MG63 (cell line): ENCODE results near the gene RFX2. TPM values are rescaled to one million over a fixed set of nuclear protein-coding genes. Genes with fewer than 3 reads are reported as not detected.
"Not testable (repeated sequence)": the region's sequence is repeated elsewhere in the genome, so short reads cannot be mapped to it uniquely, and the experiment has no call there.

Experiments
- DNase-seq: peaks from one replicate; pipeline ENCODE4 v3.0.0-alpha.2; 2020
- H3K27me3 ChIP-seq: fragments of 250-450 bp; sonication (Bioruptor Pico); 2 replicates; pipeline ENCODE4 v1.5.1; 2020; ENCODE audit warnings: mild to moderate bottlenecking, moderate library complexity
- H3K36me3 ChIP-seq: fragments of 250-450 bp; sonication (Bioruptor Pico); 2 replicates; pipeline ENCODE4 v1.5.1; 2020; ENCODE audit warnings: mild to moderate bottlenecking, moderate library complexity
- H3K4me3 ChIP-seq: fragments of 250-450 bp; sonication (Bioruptor Pico); 2 replicates; pipeline ENCODE4 v1.5.1; 2020; ENCODE audit warnings: mild to moderate bottlenecking, moderate library complexity
- H3K9me3 ChIP-seq: fragments of 250-450 bp; sonication (Bioruptor Pico); 2 replicates; pipeline ENCODE4 v1.5.1; 2020; ENCODE audit warnings: mild to moderate bottlenecking, moderate library complexity
- total RNA-seq: library from RNA; depleted of rRNA; stranded (reverse); fragments of >200 nt; shearing (Covaris generic); gene quantifications from 2 replicates; pipeline ENCODE4 v1.2.3, GENCODE V29; 2014; ENCODE audit warnings: low replicate concordance

The RFX2 gene
- total RNA-seq, 1 experiment from 2014 or later: 11.8 TPM

GRCh38 chr19:5999693-6000092 is 110.6 kb downstream of the RFX2 start:
- no peak overlapping the region for H3K4me3 ChIP-seq
- no peak for DNase-seq
- no peaks in the 10 kb centered on the region for H3K27me3 ChIP-seq
- no peaks in the 10 kb centered on the region for H3K36me3 ChIP-seq
- no peaks in the 10 kb centered on the region for H3K9me3 ChIP-seq

GRCh38 chr19:5997371-5997770 is 112.9 kb downstream of the RFX2 start:
- no peak for DNase-seq
- no peak overlapping the region for H3K4me3 ChIP-seq
- no peaks in the 10 kb centered on the region for H3K9me3 ChIP-seq
- H3K36me3 ChIP-seq: no peaks in the 10 kb centered on the region
- H3K27me3 ChIP-seq: no peaks in the 10 kb centered on the region

GRCh38 chr19:5996623-5997320 is 113.5 kb downstream of the RFX2 start:
- no peaks in the 10 kb centered on the region for H3K36me3 ChIP-seq
- H3K9me3 ChIP-seq: no peaks in the 10 kb centered on the region
- H3K27me3 ChIP-seq: no peaks in the 10 kb centered on the region
- H3K4me3 ChIP-seq: no peak overlapping the region
- no peak for DNase-seq

- Histone ChIP-seq H3K9me3 (no peaks in the 10 kb centered on the region), H3K36me3 (no peaks in the 10 kb centered on the region), H3K27me3 (no peaks in the 10 kb centered on the region), H3K4me3 (no peak overlapping the region)
- no peak for DNase-seq
Measured at GRCh38 chr19:5996102-5996501, 114.2 kb downstream of the RFX2 start.

- Histone ChIP-seq H3K27me3 (no peaks in the 10 kb centered on the region), H3K9me3 (no peaks in the 10 kb centered on the region), H3K4me3 (no peak overlapping the region), H3K36me3 (no peaks in the 10 kb centered on the region)
- no peak for DNase-seq
Measured at GRCh38 chr19:5995606-5996005, 114.7 kb downstream of the RFX2 start.

- no peak for DNase-seq
- H3K36me3 ChIP-seq: no peaks in the 10 kb centered on the region
- no peaks in the 10 kb centered on the region for H3K27me3 ChIP-seq
- no peak overlapping the region for H3K4me3 ChIP-seq
- H3K9me3 ChIP-seq: no peaks in the 10 kb centered on the region
Measured at GRCh38 chr19:5994405-5995165, 115.7 kb downstream of the RFX2 start.

GRCh38 chr19:5993648-5994358 is 116.5 kb downstream of the RFX2 start:
- H3K9me3 ChIP-seq: no peaks in the 10 kb centered on the region
- no peak for DNase-seq
- no peaks in the 10 kb centered on the region for H3K36me3 ChIP-seq
- no peak overlapping the region for H3K4me3 ChIP-seq
- no peaks in the 10 kb centered on the region for H3K27me3 ChIP-seq

GRCh38 chr19:5993201-5993600 is 117.1 kb downstream of the RFX2 start:
- Histone ChIP-seq H3K27me3 (no peaks in the 10 kb centered on the region), H3K9me3 (no peaks in the 10 kb centered on the region), H3K36me3 (no peaks in the 10 kb centered on the region), H3K4me3 (no peak overlapping the region)
- no peak for DNase-seq

GRCh38 chr19:5992756-5993155 is 117.5 kb downstream of the RFX2 start:
- Histone ChIP-seq H3K9me3 (no peaks in the 10 kb centered on the region), H3K27me3 (no peaks in the 10 kb centered on the region), H3K36me3 (no peaks in the 10 kb centered on the region), H3K4me3 (no peak overlapping the region)
- DNase-seq: no peak

GRCh38 chr19:5991244-5991838 is 119.0 kb downstream of the RFX2 start:
- no peak for DNase-seq
- Histone ChIP-seq H3K9me3 (no peaks in the 10 kb centered on the region), H3K27me3 (no peaks in the 10 kb centered on the region), H3K4me3 (no peak overlapping the region), H3K36me3 (no peaks in the 10 kb centered on the region)

GRCh38 chr19:5990289-5990797 is 120.0 kb downstream of the RFX2 start:
- no peaks in the 10 kb centered on the region for H3K36me3 ChIP-seq
- H3K4me3 ChIP-seq: no peak overlapping the region
- H3K9me3 ChIP-seq: no peaks in the 10 kb centered on the region
- H3K27me3 ChIP-seq: no peaks in the 10 kb centered on the region
- DNase-seq: no peak

- Histone ChIP-seq H3K9me3 (no peaks in the 10 kb centered on the region), H3K4me3 (no peak overlapping the region), H3K36me3 (no peaks in the 10 kb centered on the region), H3K27me3 (no peaks in the 10 kb centered on the region)
- DNase-seq: no peak
Measured at GRCh38 chr19:5989388-5990074, 120.8 kb downstream of the RFX2 start.

- Histone ChIP-seq H3K36me3 (no peaks in the 10 kb centered on the region), H3K27me3 (no peaks in the 10 kb centered on the region), H3K9me3 (no peaks in the 10 kb centered on the region), H3K4me3 (no peak overlapping the region)
- DNase-seq: no peak
Measured at GRCh38 chr19:5988517-5989387, 121.5 kb downstream of the RFX2 start.

- Histone ChIP-seq H3K4me3 (no peak overlapping the region), H3K9me3 (no peaks in the 10 kb centered on the region)
- peak; percentile 53 for DNase-seq
Measured at GRCh38 chr19:5987077-5987818, 123.1 kb downstream of the RFX2 start.

GRCh38 chr19:5985837-5986236 is 124.5 kb downstream of the RFX2 start:
- not testable (repeated sequence) for H3K4me3 ChIP-seq, H3K36me3 ChIP-seq, DNase-seq, H3K9me3 ChIP-seq, H3K27me3 ChIP-seq

More at GRCh38 chr19:5987077-5987818, 123.1 kb downstream of the RFX2 start:
- H3K36me3 ChIP-seq: no peaks in the 10 kb centered on the region
- H3K27me3 ChIP-seq: no peaks in the 10 kb centered on the region
